Colonic mucosa (tissue), 4 donors: ENCODE data around the gene PLET1. TPM values are rescaled to one million over a fixed set of nuclear protein-coding genes. Genes with fewer than 3 reads are reported as not detected.
"Not testable (repeated sequence)": the region's sequence is repeated elsewhere in the genome, so short reads cannot be mapped to it uniquely, and the experiment has no call there.

Source experiments
- DNase-seq: peaks from one replicate; pipeline ENCODE4 v3.0.0-alpha.2; 2020
- H3K27ac ChIP-seq: fragments of 200-600 bp; one replicate; pipeline ENCODE4 v1.8.0; 2021
- H3K27me3 ChIP-seq: fragments of 200-600 bp; one replicate; pipeline ENCODE4 v1.8.0; 2021
- H3K36me3 ChIP-seq: fragments of 200-600 bp; one replicate; pipeline ENCODE4 v1.8.0; 2021
- H3K4me1 ChIP-seq: fragments of 200-600 bp; one replicate; pipeline ENCODE4 v1.8.0; 2021; ENCODE audit warnings: mild to moderate bottlenecking
- H3K4me3 ChIP-seq: fragments of 200-600 bp; one replicate; pipeline ENCODE4 v1.8.0; 2021
- H3K9ac ChIP-seq, 2 donors: one replicate each; pipeline ENCODE4 v1.7.0; 2013; ENCODE audit warnings: control low read depth in 2 of 2, low read depth in 2 of 2, low read length in 2 of 2
- H3K9me3 ChIP-seq: fragments of 200-600 bp; one replicate; pipeline ENCODE4 v1.8.0; 2021
- CTCF ChIP-seq: fragments of 200-600 bp; IDR thresholded peaks from one replicate; pipeline ENCODE4 v1.8.0; 2022; ENCODE audit warnings: antibody characterized with exemption, mild to moderate bottlenecking
- intact Hi-C: fragments of 100-400 bp; cut with DNase I; formaldehyde crosslinking; loops from one replicate; pipeline ENCODE4 v1.14.1; 2022
- total RNA-seq, 2 donors: library from RNA; stranded (reverse); fragmentation: NEBNext Ultra II Directional in 1 of 2; extraction: Animal tissue kit (Norgen Biotek cat#: 25700) in 1 of 2; gene quantifications; one replicate each; pipeline ENCODE4 v1.2.1, GENCODE V29; 2021
- donor health status: healthy.
- donor health status: DM: no; HTN: no; CAD: no.
- donor health status: DM: no; HTN: no; CAD: no.

Gene PLET1
- total RNA-seq, 2 donors from 2014 or later, result not detected

- intact Hi-C loops, result no loop called here
- Histone ChIP-seq H3K4me1 (no peaks in the 10 kb centered on the region), H3K9ac (no peak overlapping the region), H3K4me3 (no peak overlapping the region), H3K36me3 (no peaks in the 10 kb centered on the region), H3K27ac (no peak overlapping the region), H3K27me3 (no peaks in the 10 kb centered on the region), H3K9me3 (no peaks in the 10 kb centered on the region)
- no peak for DNase-seq
- no peak for TF ChIP-seq CTCF
Observed at GRCh38 chr11:112206071-112206470, 54.6 kb downstream of the PLET1 start.

GRCh38 chr11:112200252-112200651, 60.4 kb downstream of the PLET1 start:
- no peak overlapping the region for H3K4me3 ChIP-seq
- DNase-seq, result no peak
- H3K4me1 ChIP-seq, result no peaks in the 10 kb centered on the region
- H3K27ac ChIP-seq, result no peak overlapping the region
- no peak for TF ChIP-seq CTCF
- no peak overlapping the region for H3K9ac ChIP-seq
- H3K36me3 ChIP-seq, result no peaks in the 10 kb centered on the region
- H3K9me3 ChIP-seq, result no peaks in the 10 kb centered on the region
- H3K27me3 ChIP-seq, result no peaks in the 10 kb centered on the region
- intact Hi-C loops, result no loop called here

GRCh38 chr11:112199101-112199500, 61.6 kb downstream of the PLET1 start:
- H3K27ac ChIP-seq, H3K27me3 ChIP-seq, H3K4me1 ChIP-seq, H3K9me3 ChIP-seq, H3K36me3 ChIP-seq, intact Hi-C loops, H3K4me3 ChIP-seq, H3K9ac ChIP-seq, DNase-seq: not testable (repeated sequence)

Other genes with a start within 250 kb of the PLET1 start
- 10 to 100 TPM; 67.3 to 73.4 TPM for gene DLAT, start 235.5 kb downstream of the PLET1 start, total RNA-seq
- 1 to 10 TPM in 1 of 2 donors, under 1 TPM in 1; 0.82 to 1.0 TPM for gene PIH1D2, start 186.8 kb downstream of the PLET1 start, total RNA-seq
- 10 to 100 TPM; 12.5 to 12.8 TPM for gene NKAPD1, start 186.6 kb downstream of the PLET1 start, total RNA-seq
- gene TIMM8B, start 174.1 kb downstream of the PLET1 start, total RNA-seq, result 10 to 100 TPM; 40.7 to 93.9 TPM
- 100 to 1,000 TPM; 274 to 276 TPM for gene SDHD, start 174.0 kb downstream of the PLET1 start, total RNA-seq
- 10 to 100 TPM; 42.3 to 63.4 TPM for gene IL18, start 96.8 kb downstream of the PLET1 start, total RNA-seq
- under 1 TPM in 1 of 2 donors, not detected in 1; 0.42 TPM for gene TEX12, start 93.5 kb downstream of the PLET1 start, total RNA-seq
- 1 to 10 TPM; 1.7 to 6.0 TPM for gene BCO2, start 85.3 kb downstream of the PLET1 start, total RNA-seq
- 10 to 100 TPM; 33.3 to 34.6 TPM for gene PTS, start 34.4 kb downstream of the PLET1 start, total RNA-seq